Measurements from ENCODE around the gene ILDR2.

The ILDR2 gene

DNA sequence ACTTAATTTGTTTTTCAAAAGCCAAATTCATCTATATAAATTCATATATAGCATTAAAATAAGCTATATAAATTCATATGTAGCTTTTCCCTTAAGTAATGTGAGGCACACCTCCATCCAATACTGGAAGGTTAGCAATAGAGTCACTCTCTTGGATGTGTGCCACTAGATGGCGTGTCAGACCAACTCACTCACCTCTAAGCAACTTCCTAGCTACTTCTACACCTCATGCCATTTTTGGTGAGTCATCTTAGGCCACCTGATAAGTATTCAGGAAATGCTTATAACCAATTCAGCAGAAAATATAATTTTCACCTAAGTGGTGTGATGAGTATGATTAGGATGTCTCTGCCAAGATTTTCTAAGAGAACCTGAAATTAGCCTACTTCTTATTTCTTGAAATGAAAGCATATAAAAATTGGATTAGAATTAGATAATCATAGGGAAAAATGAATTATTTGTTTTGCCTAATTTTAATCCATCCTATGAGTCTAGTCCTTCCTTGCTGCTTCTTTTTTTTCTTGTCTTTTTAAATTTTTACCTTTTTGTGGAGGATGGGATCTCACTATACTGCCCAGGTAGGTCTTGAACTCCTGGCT lies 64.8 kb downstream of the ILDR2 start:
- no peak overlapping the region for H3K4me3 ChIP-seq (replicated peaks; ENCODE audit: low read depth, low read length)
- TF ChIP-seq, protein P1, sequence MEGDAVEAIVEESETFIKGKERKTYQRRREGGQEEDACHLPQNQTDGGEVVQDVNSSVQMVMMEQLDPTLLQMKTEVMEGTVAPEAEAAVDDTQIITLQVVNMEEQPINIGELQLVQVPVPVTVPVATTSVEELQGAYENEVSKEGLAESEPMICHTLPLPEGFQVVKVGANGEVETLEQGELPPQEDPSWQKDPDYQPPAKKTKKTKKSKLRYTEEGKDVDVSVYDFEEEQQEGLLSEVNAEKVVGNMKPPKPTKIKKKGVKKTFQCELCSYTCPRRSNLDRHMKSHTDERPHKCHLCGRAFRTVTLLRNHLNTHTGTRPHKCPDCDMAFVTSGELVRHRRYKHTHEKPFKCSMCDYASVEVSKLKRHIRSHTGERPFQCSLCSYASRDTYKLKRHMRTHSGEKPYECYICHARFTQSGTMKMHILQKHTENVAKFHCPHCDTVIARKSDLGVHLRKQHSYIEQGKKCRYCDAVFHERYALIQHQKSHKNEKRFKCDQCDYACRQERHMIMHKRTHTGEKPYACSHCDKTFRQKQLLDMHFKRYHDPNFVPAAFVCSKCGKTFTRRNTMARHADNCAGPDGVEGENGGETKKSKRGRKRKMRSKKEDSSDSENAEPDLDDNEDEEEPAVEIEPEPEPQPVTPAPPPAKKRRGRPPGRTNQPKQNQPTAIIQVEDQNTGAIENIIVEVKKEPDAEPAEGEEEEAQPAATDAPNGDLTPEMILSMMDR (IDR thresholded peaks at IDR 0.05; ENCODE audit: low read length, missing control alignments) = peak; percentile 72
- peak; percentile 91 for DNase-seq (ENCODE audit: low read depth)

DNA sequence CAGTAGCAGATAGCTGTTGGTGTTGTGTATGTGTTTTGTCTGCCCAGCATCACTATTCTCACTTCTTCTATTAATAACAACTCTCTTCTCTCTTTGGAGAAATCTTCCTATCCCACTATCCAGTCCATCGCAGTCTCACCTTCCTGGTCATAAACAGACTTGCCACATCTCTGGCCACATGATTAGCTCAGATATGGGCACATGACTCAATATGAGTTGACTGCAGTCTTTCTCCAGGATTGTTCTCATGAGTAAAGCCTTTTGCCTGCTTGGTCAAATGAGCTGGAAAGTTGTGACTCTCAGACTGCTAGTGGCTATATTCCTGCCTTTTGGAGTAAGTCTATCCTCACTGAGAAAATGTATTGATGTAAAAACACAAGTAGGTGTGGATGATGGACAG lies 66.4 kb downstream of the ILDR2 start:
- TF ChIP-seq, protein P1 (IDR thresholded peaks at IDR 0.05; ENCODE audit: low read length, missing control alignments) = no peak
- DNase-seq (ENCODE audit: low read depth) = peak; percentile 10

DNA sequence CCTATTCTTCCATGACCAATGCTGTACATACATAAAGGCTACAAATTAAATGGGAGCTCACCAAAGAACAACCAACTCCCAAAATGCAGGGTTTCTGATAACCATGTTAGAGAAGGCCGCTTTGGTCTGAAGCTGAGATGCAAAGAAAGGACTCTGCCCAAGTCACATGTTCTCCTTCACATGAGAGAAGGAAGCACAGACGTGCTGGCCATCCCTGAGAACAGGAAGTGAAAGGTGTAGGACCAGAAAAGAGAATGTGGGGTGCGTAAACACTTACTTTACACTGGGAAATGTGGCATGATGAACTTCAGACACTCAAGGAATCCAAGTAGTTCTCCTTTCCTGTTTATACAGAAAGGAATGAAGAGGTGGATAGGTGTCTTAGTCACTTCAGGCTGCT lies 67.6 kb downstream of the ILDR2 start:
- no peak overlapping the region for H3K4me3 ChIP-seq (replicated peaks; ENCODE audit: low read depth, low read length)
- TF ChIP-seq, protein P1 (IDR thresholded peaks at IDR 0.05; ENCODE audit: low read length, missing control alignments) = no peak
- DNase-seq (ENCODE audit: low read depth) = no peak

More for the DNA sequence above, 66.4 kb downstream of the ILDR2 start:
- H3K4me3 ChIP-seq (replicated peaks; ENCODE audit: low read depth, low read length) = no peak overlapping the region

DNA sequence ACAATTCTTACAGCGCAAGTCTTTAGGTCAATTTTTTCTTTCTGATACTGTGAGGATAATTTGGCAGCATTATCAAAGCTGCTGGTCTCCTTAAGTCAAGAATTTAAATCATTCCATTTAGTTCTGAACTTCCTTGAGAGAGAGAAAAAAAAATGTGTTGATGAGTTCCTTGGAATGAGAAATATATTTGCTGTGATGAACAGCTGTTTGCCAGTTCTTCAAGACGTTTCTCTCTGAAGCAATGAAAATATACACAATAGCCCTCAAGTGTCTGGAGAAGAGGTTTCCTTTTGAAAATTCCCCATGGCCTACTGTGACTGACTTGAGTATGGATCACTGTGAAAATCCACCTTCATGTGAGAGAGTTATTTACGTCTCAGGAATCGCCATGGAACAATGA lies 68.3 kb downstream of the ILDR2 start:
- DNase-seq (ENCODE audit: low read depth) = no peak
- TF ChIP-seq, protein P1 (IDR thresholded peaks at IDR 0.05; ENCODE audit: low read length, missing control alignments) = no peak
- H3K4me3 ChIP-seq (replicated peaks; ENCODE audit: low read depth, low read length) = no peak overlapping the region

DNA sequence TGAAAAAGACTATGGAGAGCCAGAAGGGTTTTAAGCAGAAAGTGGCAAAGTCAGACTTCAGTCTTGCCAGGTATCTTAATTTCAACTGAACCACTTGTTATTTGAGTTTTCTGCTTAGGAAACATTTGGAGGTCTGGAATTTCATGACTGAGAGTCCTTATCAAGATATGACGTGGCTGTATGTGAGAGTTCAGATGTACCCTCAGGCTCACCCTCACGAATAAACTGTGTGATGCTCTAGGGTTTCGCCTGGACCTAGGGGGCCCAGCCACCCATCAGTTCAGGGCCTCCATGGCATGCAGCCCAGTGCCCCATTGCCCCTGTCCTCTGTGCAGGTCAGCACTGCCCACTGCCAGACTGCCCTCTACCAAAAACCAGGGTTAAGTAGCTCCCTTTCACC lies 68.7 kb downstream of the ILDR2 start:
- peak; percentile 3 for DNase-seq (ENCODE audit: low read depth)
- TF ChIP-seq, protein P1 (IDR thresholded peaks at IDR 0.05; ENCODE audit: low read length, missing control alignments) = no peak
- no peak overlapping the region for H3K4me3 ChIP-seq (replicated peaks; ENCODE audit: low read depth, low read length)

DNA sequence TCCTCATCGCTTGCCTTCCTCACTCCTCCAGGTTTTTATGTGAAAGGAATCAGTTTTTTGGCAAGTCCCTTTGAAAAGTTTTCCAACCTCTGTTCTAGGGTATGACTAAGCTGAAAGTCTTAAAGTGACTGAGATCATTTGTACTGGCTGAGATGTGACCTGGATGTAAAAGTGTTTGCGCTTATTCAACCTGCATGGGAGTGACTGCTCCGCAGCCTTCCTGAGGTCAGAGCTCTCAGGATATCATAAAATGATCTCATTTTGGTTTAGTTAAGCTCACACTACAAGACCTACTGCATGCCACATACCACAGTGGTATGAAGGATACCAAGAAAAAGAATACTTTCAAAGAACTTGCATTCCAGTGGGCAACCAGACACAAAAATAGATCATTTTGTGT lies 69.4 kb downstream of the ILDR2 start:
- peak; percentile 31 for DNase-seq (ENCODE audit: low read depth)
- TF ChIP-seq, protein P1 (IDR thresholded peaks at IDR 0.05; ENCODE audit: low read length, missing control alignments) = no peak
- H3K4me3 ChIP-seq (replicated peaks; ENCODE audit: low read depth, low read length) = no peak overlapping the region

DNA sequence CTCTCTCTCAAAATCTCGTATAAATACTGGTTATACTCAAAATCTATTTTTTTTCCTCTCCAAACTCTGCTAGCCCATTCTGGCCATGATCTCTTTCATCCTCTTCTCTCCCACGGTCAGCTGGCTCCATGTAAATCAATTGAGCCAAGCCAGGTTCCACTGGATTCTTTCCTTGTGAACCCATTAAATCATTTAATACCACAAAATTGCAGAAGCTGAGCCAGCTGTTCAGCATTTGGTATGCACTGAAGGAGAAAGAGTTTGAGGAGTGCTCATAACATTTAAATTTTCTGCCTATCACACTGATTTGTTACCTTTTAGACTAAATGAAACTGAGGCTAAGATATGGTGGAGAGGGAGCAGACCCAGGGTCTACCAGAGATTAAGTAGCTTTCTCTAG lies 70.2 kb downstream of the ILDR2 start:
- no peak overlapping the region for H3K4me3 ChIP-seq (replicated peaks; ENCODE audit: low read depth, low read length)
- DNase-seq (ENCODE audit: low read depth) = peak; percentile 3
- TF ChIP-seq, protein P1 (IDR thresholded peaks at IDR 0.05; ENCODE audit: low read length, missing control alignments) = no peak

Measured in fibroblast of pulmonary artery (primary cell).